ENCODE measurements around the gene CALML5. TPM values are rescaled to one million over a fixed set of nuclear protein-coding genes. Genes with fewer than 3 reads are reported as not detected.

Gene CALML5
- total RNA-seq, 1 experiment from 2014 or later = not detected

- CTCF ChIA-PET = no interaction called here
- intact Hi-C loops (cut with micrococcal nuclease) = no loop called here
- no peaks in the 10 kb centered on the region for H4K20me1 ChIP-seq (ENCODE audit: insufficient read depth)
These were observed 34.9 kb upstream of the CALML5 start for GRCh38 chr10:5534051-5534821.

More at GRCh38 chr10:5534051-5534821, 34.9 kb upstream of the CALML5 start:
- Histone ChIP-seq H3K4me1 (ENCODE audit: control insufficient read depth in 1 of 2, insufficient read depth in 2 of 2, low read length in 2 of 2) (peaks cover 5 to 20% of the 10 kb centered on the region in 2 experiments), H3K79me2 (ENCODE audit: insufficient read depth, low read length) (no peaks in the 10 kb centered on the region), H3K27ac (ENCODE audit: low read depth, low read length) (no peak overlapping the region), H3K4me3 (replicated peaks in 1 of 2; ENCODE audit: low read depth in 1 of 2, low read length in 2 of 2) (no peak overlapping the region), H3K27me3 (ENCODE audit: insufficient read depth, low read length) (no peaks in the 10 kb centered on the region), H3K9ac (ENCODE audit: low read length) (no peak overlapping the region), H3K4me2 (ENCODE audit: low read length) (no peak overlapping the region), H3K36me3 (ENCODE audit: control insufficient read depth in 1 of 2, insufficient read depth in 2 of 2, low read length in 2 of 2) (no peaks in the 10 kb centered on the region), H2AFZ (ENCODE audit: low read depth, low read length, poor library complexity, severe bottlenecking) (no peak overlapping the region), H3K9me3 (ENCODE audit: control insufficient read depth in 1 of 2, insufficient read depth in 1 of 2, low read depth in 1 of 2, low read length in 2 of 2) (no peaks in the 10 kb centered on the region), H3K9me2 (ENCODE audit: insufficient read depth) (no peaks in the 10 kb centered on the region)
- DNase-seq (ENCODE audit: low read depth, low spot score) (no peak), ATAC-seq (no peak)
- TF ChIP-seq YY1 (IDR thresholded peaks at IDR 0.05; ENCODE audit: extremely low read depth, insufficient replicate concordance, low read depth, low read length) (no peak), CBX3 (IDR thresholded peaks at IDR 0.05; ENCODE audit: low read depth) (no peak), EZH2phosphoT487 (IDR thresholded peaks at IDR 0.05; ENCODE audit: borderline replicate concordance) (no peak), JUND (IDR thresholded peaks at IDR 0.05) (no peak), RAD21 (IDR thresholded peaks at IDR 0.05; ENCODE audit: low read depth) (no peak), MAX (IDR thresholded peaks at IDR 0.05) (no peak), ZNF274 (IDR thresholded peaks at IDR 0.05; ENCODE audit: low read depth, low read length) (no peak), ZFX (IDR thresholded peaks at IDR 0.05) (no peak), CEBPB (IDR thresholded peaks at IDR 0.05; ENCODE audit: low read depth) (no peak), SP1 (IDR thresholded peaks at IDR 0.05; ENCODE audit: low read depth) (no peak), EGR1 (IDR thresholded peaks at IDR 0.05; ENCODE audit: low read depth) (no peak)
- TF ChIP-seq, protein P1, sequence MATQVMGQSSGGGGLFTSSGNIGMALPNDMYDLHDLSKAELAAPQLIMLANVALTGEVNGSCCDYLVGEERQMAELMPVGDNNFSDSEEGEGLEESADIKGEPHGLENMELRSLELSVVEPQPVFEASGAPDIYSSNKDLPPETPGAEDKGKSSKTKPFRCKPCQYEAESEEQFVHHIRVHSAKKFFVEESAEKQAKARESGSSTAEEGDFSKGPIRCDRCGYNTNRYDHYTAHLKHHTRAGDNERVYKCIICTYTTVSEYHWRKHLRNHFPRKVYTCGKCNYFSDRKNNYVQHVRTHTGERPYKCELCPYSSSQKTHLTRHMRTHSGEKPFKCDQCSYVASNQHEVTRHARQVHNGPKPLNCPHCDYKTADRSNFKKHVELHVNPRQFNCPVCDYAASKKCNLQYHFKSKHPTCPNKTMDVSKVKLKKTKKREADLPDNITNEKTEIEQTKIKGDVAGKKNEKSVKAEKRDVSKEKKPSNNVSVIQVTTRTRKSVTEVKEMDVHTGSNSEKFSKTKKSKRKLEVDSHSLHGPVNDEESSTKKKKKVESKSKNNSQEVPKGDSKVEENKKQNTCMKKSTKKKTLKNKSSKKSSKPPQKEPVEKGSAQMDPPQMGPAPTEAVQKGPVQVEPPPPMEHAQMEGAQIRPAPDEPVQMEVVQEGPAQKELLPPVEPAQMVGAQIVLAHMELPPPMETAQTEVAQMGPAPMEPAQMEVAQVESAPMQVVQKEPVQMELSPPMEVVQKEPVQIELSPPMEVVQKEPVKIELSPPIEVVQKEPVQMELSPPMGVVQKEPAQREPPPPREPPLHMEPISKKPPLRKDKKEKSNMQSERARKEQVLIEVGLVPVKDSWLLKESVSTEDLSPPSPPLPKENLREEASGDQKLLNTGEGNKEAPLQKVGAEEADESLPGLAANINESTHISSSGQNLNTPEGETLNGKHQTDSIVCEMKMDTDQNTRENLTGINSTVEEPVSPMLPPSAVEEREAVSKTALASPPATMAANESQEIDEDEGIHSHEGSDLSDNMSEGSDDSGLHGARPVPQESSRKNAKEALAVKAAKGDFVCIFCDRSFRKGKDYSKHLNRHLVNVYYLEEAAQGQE (IDR thresholded peaks at IDR 0.05; ENCODE audit: low read depth) = no peak
- TF ChIP-seq, protein P2, sequence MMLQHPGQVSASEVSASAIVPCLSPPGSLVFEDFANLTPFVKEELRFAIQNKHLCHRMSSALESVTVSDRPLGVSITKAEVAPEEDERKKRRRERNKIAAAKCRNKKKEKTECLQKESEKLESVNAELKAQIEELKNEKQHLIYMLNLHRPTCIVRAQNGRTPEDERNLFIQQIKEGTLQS (IDR thresholded peaks at IDR 0.05) = no peak
- BruUV-seq (replicated peaks) = no TSS peak
- ChIA-PET POLR2A (no interaction called here), RAD21 (ENCODE audit: low non-redundant PET in 1 of 2, low total read pairs in 2 of 2, uncharacterized antibody in 2 of 2, unreplicated experiment in 2 of 2) (no interaction called here)

Data from HCT116 (cell line).